ENCODE results near the gene EXOC4.

EXOC4 gene

GRCh38 chr7:133437544-133437943 lies 184.7 kb downstream of the EXOC4 start:
- H3K36me3 ChIP-seq (ENCODE audit: control insufficient read depth in 4 of 4, insufficient read depth in 4 of 4, low read length in 3 of 4) = peaks cover 0 to 6% (median 0%) of the 10 kb centered on the region in 4 experiments
- 100% methylated on average over 2 of the region's 4 CpGs for WGBS (ENCODE audit: insufficient coverage)
- DNase-seq = no peak
- H3K4me3 ChIP-seq (ENCODE audit: control insufficient read depth in 1 of 7, extremely low read depth in 1 of 7, insufficient read depth in 4 of 7, low read depth in 2 of 7, low read length in 6 of 7) = no peak overlapping the region
- POLR2A ChIA-PET = no interaction called here
- H3K9me3 ChIP-seq (ENCODE audit: control extremely low read depth in 1 of 5, control insufficient read depth in 4 of 5, insufficient read depth in 2 of 5, low read depth in 1 of 5, low read length in 4 of 5) = no peaks in the 10 kb centered on the region
- CTCF ChIA-PET = interaction anchor here (1.1 kb wide), 1 partner anchor 79 kb away, joined by 3 read pairs; no protein-coding TSS in a partner anchor
- H3K27me3 ChIP-seq (replicated peaks in 2 of 5; ENCODE audit: control insufficient read depth in 4 of 5, insufficient read depth in 5 of 5, low read length in 4 of 5) = no peaks in the 10 kb centered on the region
- H3K27ac ChIP-seq (ENCODE audit: insufficient read depth in 1 of 2, low read depth in 1 of 2, low read length in 2 of 2, poor library complexity in 1 of 2, severe bottlenecking in 2 of 2) = no peak overlapping the region
- no peaks in the 10 kb centered on the region for H3K4me1 ChIP-seq (ENCODE audit: control extremely low read depth in 1 of 4, control insufficient read depth in 4 of 4, insufficient read depth in 4 of 4, low read length in 3 of 4)

- Histone ChIP-seq H3K27ac (ENCODE audit: insufficient read depth in 1 of 2, low read depth in 1 of 2, low read length in 2 of 2, poor library complexity in 1 of 2, severe bottlenecking in 2 of 2) (no peak overlapping the region), H3K4me1 (ENCODE audit: control extremely low read depth in 1 of 4, control insufficient read depth in 4 of 4, insufficient read depth in 4 of 4, low read length in 3 of 4) (no peaks in the 10 kb centered on the region), H3K27me3 (replicated peaks in 2 of 5; ENCODE audit: control insufficient read depth in 4 of 5, insufficient read depth in 5 of 5, low read length in 4 of 5) (no peaks in the 10 kb centered on the region), H3K36me3 (ENCODE audit: control insufficient read depth in 4 of 4, insufficient read depth in 4 of 4, low read length in 3 of 4) (peaks cover 0 to 6% (median 0%) of the 10 kb centered on the region in 4 experiments), H3K4me3 (ENCODE audit: control insufficient read depth in 1 of 7, extremely low read depth in 1 of 7, insufficient read depth in 4 of 7, low read depth in 2 of 7, low read length in 6 of 7) (no peak overlapping the region), H3K9me3 (ENCODE audit: control extremely low read depth in 1 of 5, control insufficient read depth in 4 of 5, insufficient read depth in 2 of 5, low read depth in 1 of 5, low read length in 4 of 5) (no peaks in the 10 kb centered on the region)
- no peak for DNase-seq
- POLR2A ChIA-PET = no interaction called here
- CTCF ChIA-PET = interaction anchor here (1.5 kb wide), 1 partner anchor 8 kb away, joined by 3 read pairs; no protein-coding TSS in a partner anchor
- 94% methylated on average over 3 of the region's 3 CpGs for WGBS (ENCODE audit: insufficient coverage)
These were observed 189.9 kb downstream of the EXOC4 start for GRCh38 chr7:133442818-133443217.

DNA sequence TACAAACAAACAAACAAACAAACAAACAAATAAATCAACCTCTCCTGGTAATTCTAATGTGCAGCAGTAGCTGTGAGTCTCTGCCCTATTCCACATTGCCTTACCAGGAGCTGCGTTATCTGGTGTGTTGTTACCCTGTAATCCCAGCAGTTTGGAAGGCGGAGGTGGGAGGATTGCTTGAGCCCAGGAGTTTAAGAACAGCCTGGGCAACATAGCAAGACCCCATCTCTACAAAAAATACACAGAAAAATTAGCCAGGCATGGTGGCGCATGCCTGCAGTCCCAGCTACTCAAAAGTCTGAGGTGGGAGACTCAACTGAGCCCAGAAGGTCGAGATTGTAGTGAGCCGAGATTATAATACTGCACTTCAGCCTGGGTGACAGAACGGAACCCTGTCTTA lies 192.7 kb downstream of the EXOC4 start:
- H3K27ac ChIP-seq (ENCODE audit: insufficient read depth in 1 of 2, low read depth in 1 of 2, low read length in 2 of 2, poor library complexity in 1 of 2, severe bottlenecking in 2 of 2) = no peak overlapping the region
- H3K27me3 ChIP-seq (replicated peaks in 2 of 5; ENCODE audit: control insufficient read depth in 4 of 5, insufficient read depth in 5 of 5, low read length in 4 of 5) = no peaks in the 10 kb centered on the region
- no peak for DNase-seq
- no peaks in the 10 kb centered on the region for H3K4me1 ChIP-seq (ENCODE audit: control extremely low read depth in 1 of 4, control insufficient read depth in 4 of 4, insufficient read depth in 4 of 4, low read length in 3 of 4)
- ChIA-PET POLR2A (no interaction called here), CTCF (interaction anchor here (2.3 kb wide), 1 partner anchor 11 kb away, joined by 9 read pairs; no protein-coding TSS in a partner anchor)
- WGBS (ENCODE audit: insufficient coverage) = 98% methylated on average over 5 of the region's 6 CpGs
- H3K4me3 ChIP-seq (ENCODE audit: control insufficient read depth in 1 of 7, extremely low read depth in 1 of 7, insufficient read depth in 4 of 7, low read depth in 2 of 7, low read length in 6 of 7) = no peak overlapping the region
- no peaks in the 10 kb centered on the region for H3K9me3 ChIP-seq (ENCODE audit: control extremely low read depth in 1 of 5, control insufficient read depth in 4 of 5, insufficient read depth in 2 of 5, low read depth in 1 of 5, low read length in 4 of 5)
- H3K36me3 ChIP-seq (ENCODE audit: control insufficient read depth in 4 of 4, insufficient read depth in 4 of 4, low read length in 3 of 4) = no peaks in the 10 kb centered on the region

DNA sequence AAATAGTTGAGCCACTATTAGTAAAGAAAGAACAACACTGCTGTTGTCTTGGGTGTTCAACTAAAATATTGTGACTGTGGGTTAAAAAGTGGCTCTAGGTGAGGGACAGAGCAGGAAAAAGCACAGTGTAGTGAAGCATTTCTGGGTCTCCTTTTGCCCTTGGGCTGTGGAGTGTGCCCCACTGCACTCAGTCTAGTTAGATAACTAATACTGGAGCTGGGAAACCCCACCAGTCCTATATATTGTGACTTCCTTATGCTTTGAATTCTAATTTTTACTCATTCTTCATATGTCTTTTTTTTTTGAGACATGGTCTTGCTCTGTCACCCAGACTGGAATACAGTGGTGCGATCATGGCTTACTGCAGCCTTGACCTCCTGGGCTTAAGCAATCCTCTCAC lies 195.1 kb downstream of the EXOC4 start:
- no CpG with 5 or more reads among the region's 1 CpG for WGBS (ENCODE audit: insufficient coverage)
- H3K9me3 ChIP-seq (ENCODE audit: control extremely low read depth in 1 of 5, control insufficient read depth in 4 of 5, insufficient read depth in 2 of 5, low read depth in 1 of 5, low read length in 4 of 5) = no peaks in the 10 kb centered on the region
- CTCF ChIA-PET = no interaction called here

GRCh38 chr7:133452577-133452976 lies 199.7 kb downstream of the EXOC4 start:
- DNase-seq = no peak

More for the DNA sequence above, 195.1 kb downstream of the EXOC4 start:
- H3K36me3 ChIP-seq (ENCODE audit: control insufficient read depth in 4 of 4, insufficient read depth in 4 of 4, low read length in 3 of 4) = no peaks in the 10 kb centered on the region
- no peak overlapping the region for H3K27ac ChIP-seq (ENCODE audit: insufficient read depth in 1 of 2, low read depth in 1 of 2, low read length in 2 of 2, poor library complexity in 1 of 2, severe bottlenecking in 2 of 2)
- POLR2A ChIA-PET = no interaction called here
- DNase-seq = no peak
- H3K27me3 ChIP-seq (replicated peaks in 2 of 5; ENCODE audit: control insufficient read depth in 4 of 5, insufficient read depth in 5 of 5, low read length in 4 of 5) = no peaks in the 10 kb centered on the region
- peaks cover 0 to 8% (median 6%) of the 10 kb centered on the region in 4 experiments for H3K4me1 ChIP-seq (ENCODE audit: control extremely low read depth in 1 of 4, control insufficient read depth in 4 of 4, insufficient read depth in 4 of 4, low read length in 3 of 4)
- no peak overlapping the region for H3K4me3 ChIP-seq (ENCODE audit: control insufficient read depth in 1 of 7, extremely low read depth in 1 of 7, insufficient read depth in 4 of 7, low read depth in 2 of 7, low read length in 6 of 7)

GRCh38 chr7:133458688-133459087 lies 205.8 kb downstream of the EXOC4 start:
- WGBS (ENCODE audit: insufficient coverage) = no CpG with 5 or more reads among the region's 2 CpGs
- Histone ChIP-seq H3K4me1 (ENCODE audit: control extremely low read depth in 1 of 4, control insufficient read depth in 4 of 4, insufficient read depth in 4 of 4, low read length in 3 of 4) (peaks cover 0 to 4% (median 1%) of the 10 kb centered on the region in 4 experiments), H3K9me3 (ENCODE audit: control extremely low read depth in 1 of 5, control insufficient read depth in 4 of 5, insufficient read depth in 2 of 5, low read depth in 1 of 5, low read length in 4 of 5) (no peaks in the 10 kb centered on the region), H3K4me3 (ENCODE audit: control insufficient read depth in 1 of 7, extremely low read depth in 1 of 7, insufficient read depth in 4 of 7, low read depth in 2 of 7, low read length in 6 of 7) (no peak overlapping the region), H3K27ac (ENCODE audit: insufficient read depth in 1 of 2, low read depth in 1 of 2, low read length in 2 of 2, poor library complexity in 1 of 2, severe bottlenecking in 2 of 2) (no peak overlapping the region), H3K36me3 (ENCODE audit: control insufficient read depth in 4 of 4, insufficient read depth in 4 of 4, low read length in 3 of 4) (no peaks in the 10 kb centered on the region), H3K27me3 (replicated peaks in 2 of 5; ENCODE audit: control insufficient read depth in 4 of 5, insufficient read depth in 5 of 5, low read length in 4 of 5) (no peaks in the 10 kb centered on the region)
- no peak for DNase-seq
- POLR2A ChIA-PET = no interaction called here
- CTCF ChIA-PET = no interaction called here

More at GRCh38 chr7:133452577-133452976, 199.7 kb downstream of the EXOC4 start:
- ChIA-PET CTCF (no interaction called here), POLR2A (no interaction called here)
- no peaks in the 10 kb centered on the region for H3K9me3 ChIP-seq (ENCODE audit: control extremely low read depth in 1 of 5, control insufficient read depth in 4 of 5, insufficient read depth in 2 of 5, low read depth in 1 of 5, low read length in 4 of 5)
- no CpG with 5 or more reads among the region's 2 CpGs for WGBS (ENCODE audit: insufficient coverage)
- H3K36me3 ChIP-seq (ENCODE audit: control insufficient read depth in 4 of 4, insufficient read depth in 4 of 4, low read length in 3 of 4) = no peaks in the 10 kb centered on the region
- no peak overlapping the region for H3K27ac ChIP-seq (ENCODE audit: insufficient read depth in 1 of 2, low read depth in 1 of 2, low read length in 2 of 2, poor library complexity in 1 of 2, severe bottlenecking in 2 of 2)
- H3K4me3 ChIP-seq (ENCODE audit: control insufficient read depth in 1 of 7, extremely low read depth in 1 of 7, insufficient read depth in 4 of 7, low read depth in 2 of 7, low read length in 6 of 7) = no peak overlapping the region
- peaks cover 0 to 11% (median 7%) of the 10 kb centered on the region in 4 experiments for H3K4me1 ChIP-seq (ENCODE audit: control extremely low read depth in 1 of 4, control insufficient read depth in 4 of 4, insufficient read depth in 4 of 4, low read length in 3 of 4)
- H3K27me3 ChIP-seq (replicated peaks in 2 of 5; ENCODE audit: control insufficient read depth in 4 of 5, insufficient read depth in 5 of 5, low read length in 4 of 5) = no peaks in the 10 kb centered on the region

DNA sequence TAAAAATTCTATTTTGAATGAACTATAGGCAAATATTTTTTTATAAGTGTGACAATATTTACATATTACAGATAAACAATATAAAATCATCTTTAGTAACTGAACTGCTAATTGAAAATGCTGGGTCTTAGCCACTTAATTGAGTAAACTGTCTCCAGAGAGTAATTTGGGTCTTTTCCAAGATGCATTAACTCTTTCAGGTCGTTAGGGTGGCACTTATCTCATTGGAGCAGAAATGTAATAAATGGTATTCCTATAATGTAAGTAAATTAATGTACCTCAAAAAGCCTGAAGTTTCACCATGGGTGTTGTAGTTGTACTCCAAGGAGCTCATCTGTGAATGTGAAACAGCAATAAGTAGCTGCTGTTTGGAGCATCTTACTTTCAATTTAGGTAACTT lies 208.5 kb downstream of the EXOC4 start:
- Histone ChIP-seq H3K4me1 (ENCODE audit: control extremely low read depth in 1 of 4, control insufficient read depth in 4 of 4, insufficient read depth in 4 of 4, low read length in 3 of 4) (peaks cover 0 to 4% (median 1%) of the 10 kb centered on the region in 4 experiments), H3K27me3 (replicated peaks in 2 of 5; ENCODE audit: control insufficient read depth in 4 of 5, insufficient read depth in 5 of 5, low read length in 4 of 5) (no peaks in the 10 kb centered on the region), H3K27ac (ENCODE audit: insufficient read depth in 1 of 2, low read depth in 1 of 2, low read length in 2 of 2, poor library complexity in 1 of 2, severe bottlenecking in 2 of 2) (no peak overlapping the region), H3K36me3 (ENCODE audit: control insufficient read depth in 4 of 4, insufficient read depth in 4 of 4, low read length in 3 of 4) (no peaks in the 10 kb centered on the region), H3K9me3 (ENCODE audit: control extremely low read depth in 1 of 5, control insufficient read depth in 4 of 5, insufficient read depth in 2 of 5, low read depth in 1 of 5, low read length in 4 of 5) (peaks cover 0 to 7% (median 4%) of the 10 kb centered on the region in 5 experiments), H3K4me3 (ENCODE audit: control insufficient read depth in 1 of 7, extremely low read depth in 1 of 7, insufficient read depth in 4 of 7, low read depth in 2 of 7, low read length in 6 of 7) (no peak overlapping the region)
- ChIA-PET POLR2A (no interaction called here), CTCF (no interaction called here)
- WGBS (ENCODE audit: insufficient coverage) = no CpG with 5 or more reads among the region's 1 CpG
- no peak for DNase-seq
